H1 (cell line): Measurements from ENCODE around the gene ZNF112. TPM values are rescaled to one million over a fixed set of nuclear protein-coding genes. Genes with fewer than 3 reads are reported as not detected.

ENCODE experiments used
- CTCF ChIA-PET: fragments of 300-600 bp; sonication (Branson Sonifier 250); formaldehyde crosslinking; loops from one replicate; lab custom pipeline; 2021; ENCODE audit not compliant: partially characterized antibody; lab: Charles Lee
- POLR2A ChIA-PET: fragments of 300-600 bp; sonication (Branson Sonifier 250); formaldehyde crosslinking; loops from one replicate; lab custom pipeline; 2021; ENCODE audit warnings: inconsistent platforms; ENCODE audit not compliant: partially characterized antibody; lab: Charles Lee
- DNase-seq, 2 experiments: peaks; one replicate each; pipeline versions ENCODE4 v3.0.0 to v3.0.0-alpha.2; 2010 to 2022; ENCODE audit warnings: low spot score in 2 of 2, low read depth in 1 of 2, mixed read lengths in 1 of 2
- FAIRE-seq: peaks from 2 replicates; lab custom pipeline; 2011; peaks lifted over from hg19 to GRCh38; lab: Jason Lieb, UNC
- H2AFZ ChIP-seq: 2 replicates; pipeline ENCODE4 v1.8.1; 2012; ENCODE audit warnings: low read length, inconsistent platforms
- H2AK5ac ChIP-seq: 2 replicates; pipeline ENCODE4 v1.6.1; 2013; ENCODE audit warnings: low read depth, low read length
- H2BK120ac ChIP-seq: replicated peaks from 2 replicates; pipeline ENCODE3; 2013; ENCODE audit warnings: low read depth, low read length, inconsistent platforms
- H2BK12ac ChIP-seq: 2 replicates; pipeline ENCODE4 v1.6.1; 2013; ENCODE audit warnings: low read depth, low read length
- H2BK15ac ChIP-seq: 2 replicates; pipeline ENCODE4 v1.6.1; 2013; ENCODE audit warnings: low read length
- H2BK20ac ChIP-seq: 2 replicates; pipeline ENCODE4 v1.6.1; 2013; ENCODE audit warnings: low read length
- H2BK5ac ChIP-seq: 2 replicates; pipeline ENCODE4 v1.6.1; 2013; ENCODE audit warnings: low read depth, low read length
- H3K14ac ChIP-seq: 2 replicates; pipeline ENCODE4 v1.6.1; 2013; ENCODE audit warnings: inconsistent platforms; ENCODE audit not compliant: insufficient read length
- H3K18ac ChIP-seq: 2 replicates; pipeline ENCODE4 v1.6.1; 2013; ENCODE audit warnings: low read length; ENCODE audit errors: extremely low read depth
- H3K23ac ChIP-seq: 2 replicates; pipeline ENCODE4 v1.6.1; 2013; ENCODE audit warnings: inconsistent platforms; ENCODE audit not compliant: insufficient read length
- H3K23me2 ChIP-seq: 2 replicates; pipeline ENCODE4 v1.6.1; 2013; ENCODE audit warnings: low read depth, low read length
- H3K27ac ChIP-seq: 2 replicates; pipeline ENCODE4 v1.6.1; 2011; ENCODE audit warnings: low read depth, low read length, inconsistent platforms
- H3K27me3 ChIP-seq, 4 experiments: replicated peaks in 1 of 4; 1 replicate in 1 of 4; 2 replicates in 3 of 4; pipeline versions ENCODE4 v1.6.1 to v1.8.1; 2011 to 2013; ENCODE audit warnings: low read length in 3 of 4, mild to moderate bottlenecking in 3 of 4, inconsistent platforms in 2 of 4, mixed read lengths in 2 of 4, moderate library complexity in 1 of 4; ENCODE audit not compliant: control insufficient read depth in 3 of 4, insufficient read depth in 3 of 4; ENCODE audit errors: extremely low read depth in 1 of 4
- H3K36me3 ChIP-seq, 4 experiments: 2 replicates each; pipeline versions ENCODE4 v1.6.1 to v1.8.1; 2011 to 2013; ENCODE audit warnings: mild to moderate bottlenecking in 4 of 4, low read length in 3 of 4, moderate library complexity in 2 of 4, control low read depth in 1 of 4, inconsistent platforms in 1 of 4; ENCODE audit not compliant: insufficient read depth in 4 of 4, control insufficient read depth in 2 of 4
- H3K4ac ChIP-seq: replicated peaks from 2 replicates; pipeline ENCODE3; 2013; ENCODE audit warnings: low read length, low read depth, mixed read lengths, inconsistent platforms; ENCODE audit not compliant: insufficient read length
- H3K4me1 ChIP-seq, 4 experiments: replicated peaks in 1 of 4; 1 replicate in 1 of 4; 2 replicates in 3 of 4; pipeline versions ENCODE4 v1.6.1 to v1.8.1; 2011 to 2013; ENCODE audit warnings: low read length in 3 of 4, inconsistent platforms in 2 of 4, mixed read lengths in 1 of 4; ENCODE audit not compliant: insufficient read depth in 4 of 4, control insufficient read depth in 3 of 4
- H3K4me2 ChIP-seq, 2 experiments: 2 replicates each; pipeline versions ENCODE4 v1.6.1 to v1.8.1; 2011 to 2013; ENCODE audit warnings: low read depth in 2 of 2, low read length in 2 of 2, control low read depth in 1 of 2, inconsistent platforms in 1 of 2, mild to moderate bottlenecking in 1 of 2; ENCODE audit not compliant: insufficient read depth in 1 of 2
- H3K4me3 ChIP-seq, 4 experiments: fragments of 200-600, 300-600 bp in 1 of 4; sonication (generic), shearing (Covaris generic), sonication (Bioruptor Twin) in 1 of 4; 2 replicates each; pipeline versions ENCODE4 v1.5.1 to v1.8.1; 2011 to 2016; ENCODE audit warnings: low read length in 4 of 4, low read depth in 3 of 4, control low read depth in 2 of 4, inconsistent platforms in 2 of 4, mild to moderate bottlenecking in 2 of 4, mixed read lengths in 1 of 4, moderate library complexity in 1 of 4; ENCODE audit not compliant: insufficient read depth in 2 of 4; ENCODE audit errors: extremely low read depth in 1 of 4
- H3K56ac ChIP-seq: replicated peaks from 2 replicates; pipeline ENCODE3; 2013; ENCODE audit warnings: low read depth, mild to moderate bottlenecking, mixed read lengths, low read length, inconsistent platforms; ENCODE audit not compliant: insufficient read length
- H3K79me1 ChIP-seq: 2 replicates; pipeline ENCODE4 v1.6.1; 2013; ENCODE audit warnings: low read depth, low read length, control low read depth
- H3K79me2 ChIP-seq, 2 experiments: 2 replicates each; pipeline versions ENCODE4 v1.6.1 to v1.8.1; 2012 to 2013; ENCODE audit warnings: low read length in 2 of 2, mild to moderate bottlenecking in 2 of 2, inconsistent platforms in 1 of 2; ENCODE audit not compliant: insufficient read depth in 2 of 2, control insufficient read depth in 1 of 2
- H3K9ac ChIP-seq, 4 experiments: replicated peaks in 1 of 4; 1 replicate in 1 of 4; 2 replicates in 3 of 4; pipeline versions ENCODE4 v1.6.1 to v1.8.1; 2011 to 2013; ENCODE audit warnings: low read depth in 3 of 4, low read length in 3 of 4, control low read depth in 2 of 4, mild to moderate bottlenecking in 2 of 4, moderate library complexity in 2 of 4, inconsistent platforms in 1 of 4; ENCODE audit errors: extremely low read depth in 1 of 4
- H3K9me3 ChIP-seq, 2 experiments: 2 replicates each; pipeline versions ENCODE4 v1.6.1 to v1.8.1; 2012 to 2013; ENCODE audit warnings: mild to moderate bottlenecking in 2 of 2, moderate library complexity in 2 of 2, control low read depth in 1 of 2, inconsistent platforms in 1 of 2, low read depth in 1 of 2, low read length in 1 of 2, mixed read lengths in 1 of 2; ENCODE audit not compliant: insufficient read depth in 2 of 2
- H4K20me1 ChIP-seq, 2 experiments: replicated peaks in 1 of 2; 2 replicates each; pipeline versions ENCODE3 to v1.8.1; 2011 to 2013; ENCODE audit warnings: inconsistent platforms in 2 of 2, low read length in 2 of 2, mild to moderate bottlenecking in 1 of 2; ENCODE audit not compliant: insufficient read depth in 2 of 2, control insufficient read depth in 1 of 2
- H4K5ac ChIP-seq: 2 replicates; pipeline ENCODE4 v1.6.1; 2013; ENCODE audit warnings: low read length, low read depth, mixed read lengths, inconsistent platforms; ENCODE audit not compliant: insufficient read length
- H4K8ac ChIP-seq: 2 replicates; pipeline ENCODE4 v1.8.0; 2013; ENCODE audit warnings: mild to moderate bottlenecking, moderate library complexity, low read length, inconsistent platforms; ENCODE audit not compliant: insufficient read depth; ENCODE audit errors: extremely low read depth
- H4K91ac ChIP-seq: replicated peaks from 2 replicates; pipeline ENCODE3; 2013; ENCODE audit warnings: low read length, mixed read lengths, inconsistent platforms; ENCODE audit not compliant: insufficient read length
- CREB1 ChIP-seq: IDR thresholded peaks from 2 replicates; pipeline ENCODE4 v1.6.1; 2012; ENCODE audit warnings: inconsistent platforms
- CTBP2 ChIP-seq: IDR thresholded peaks from 2 replicates; pipeline ENCODE4 v1.7.0; 2011; ENCODE audit warnings: borderline replicate concordance, mild to moderate bottlenecking, moderate library complexity, mixed read lengths, low read length; ENCODE audit not compliant: insufficient read depth, insufficient read length
- CTCF ChIP-seq, 3 experiments: IDR thresholded peaks; 1 replicate in 2 of 3; 2 replicates in 1 of 3; pipeline versions ENCODE4 v1.5.1 to v1.6.1; 2011; ENCODE audit warnings: low read length in 3 of 3, mild to moderate bottlenecking in 3 of 3, inconsistent platforms in 2 of 3, low read depth in 1 of 3, moderate library complexity in 1 of 3; ENCODE audit not compliant: insufficient read depth in 1 of 3; ENCODE audit errors: control extremely low read depth in 1 of 3
- E2F6 ChIP-seq: IDR thresholded peaks from 2 replicates; pipeline ENCODE4 v1.6.1; 2012; ENCODE audit warnings: inconsistent platforms
- EP300 ChIP-seq, 2 experiments: IDR thresholded peaks; 1 replicate in 1 of 2; 2 replicates in 1 of 2; pipeline ENCODE4 v1.6.1; 2011 to 2012; ENCODE audit warnings: low read depth in 2 of 2, low read length in 2 of 2, mild to moderate bottlenecking in 2 of 2, borderline replicate concordance in 1 of 2, inconsistent platforms in 1 of 2, moderate library complexity in 1 of 2
- EZH2 ChIP-seq: fragments of 200-600 bp; sonication (generic); IDR thresholded peaks from 2 replicates; pipeline ENCODE4 v1.7.1; 2012; ENCODE audit warnings: low read depth, mild to moderate bottlenecking, moderate library complexity, low read length, inconsistent platforms; ENCODE audit not compliant: severe bottlenecking
- POU5F1 ChIP-seq: IDR thresholded peaks from 2 replicates; pipeline ENCODE4 v1.6.1; 2011; ENCODE audit warnings: low read depth, mild to moderate bottlenecking, low read length, moderate library complexity
- RFX5 ChIP-seq: IDR thresholded peaks from 2 replicates; pipeline ENCODE4 v1.6.1; 2011; ENCODE audit warnings: low read depth, low read length, improper control_type of control experiment, borderline replicate concordance
- SIRT6 ChIP-seq: IDR thresholded peaks from one replicate; pipeline ENCODE4 v1.7.1; 2012; ENCODE audit warnings: low read length, inconsistent platforms
- SRF ChIP-seq: IDR thresholded peaks from 2 replicates; pipeline ENCODE4 v1.6.1; 2011; ENCODE audit warnings: mild to moderate bottlenecking, low read depth, low read length, moderate library complexity
- TCF12 ChIP-seq: IDR thresholded peaks from 2 replicates; pipeline ENCODE4 v1.6.1; 2011; ENCODE audit warnings: low read depth, mild to moderate bottlenecking, low read length
- WGBS, 2 experiments: shearing (Covaris generic) in 1 of 2; methylation state at CpG; one replicate each; pipeline versions ENCODE4 v1.1.6 to v1.1.7; 2013 to 2015; ENCODE audit warnings: low lambda C conversion rate in 2 of 2, mixed read lengths in 2 of 2, inconsistent platforms in 1 of 2, low coverage in 1 of 2, missing lambda C conversion rate in 1 of 2; ENCODE audit not compliant: insufficient replicate concordance in 2 of 2, insufficient coverage in 1 of 2, insufficient read length in 1 of 2; ENCODE audit errors: extremely low coverage in 1 of 2, missing lambda C conversion rate in 1 of 2; 5-methylcytosine and 5-hydroxymethylcytosine counted together
- polyA plus RNA-seq, 7 experiments: library from polyadenylated mRNA; depleted of rRNA in 3 of 7; stranded (reverse) in 5 of 7; unstranded in 2 of 7; fragments of >200 nt in 5 of 7; fragments of 200-250 nt in 2 of 7; gene quantifications; 1 replicate in 5 of 7; 2 replicates in 1 of 7; 4 replicates in 1 of 7; pipeline versions ENCODE4 v1.2.1 to v1.2.3, GENCODE V29; 2011 to 2013; ENCODE audit warnings: missing spikeins in 2 of 7, mixed read lengths in 2 of 7
- total RNA-seq: library from RNA; stranded (reverse); fragmentation: NEBNext Ultra II Directional; extraction: Animal tissue kit (Norgen Biotek cat#: 25700); gene quantifications from 2 replicates; pipeline ENCODE4 v1.2.1, GENCODE V29; 2021

Gene ZNF112
- total and polyA plus RNA-seq, 2 of the 8 experiments (the other 6 are each of a cell fraction or from before 2014, with no cell fraction given): 0.70 to 2.8 TPM

- H3K18ac ChIP-seq: no peak overlapping the region
- H2BK120ac ChIP-seq: no peak overlapping the region
- H2BK12ac ChIP-seq: no peak overlapping the region
- POLR2A ChIA-PET: no interaction called here
- no peak overlapping the region for H2AFZ ChIP-seq
- no peak overlapping the region for H3K9ac ChIP-seq
- no peak overlapping the region for H3K14ac ChIP-seq
- no peaks in the 10 kb centered on the region for H3K79me1 ChIP-seq
- H3K27ac ChIP-seq: no peak overlapping the region
- peaks cover 0 to 54% (median 22%) of the 10 kb centered on the region in 4 experiments; a peak in 6 of 8 replicates for H3K36me3 ChIP-seq
- no peaks in the 10 kb centered on the region for H3K4me1 ChIP-seq
- no peak overlapping the region for H3K4me2 ChIP-seq
- DNase-seq (no peak), FAIRE-seq (no peak)
- CTCF ChIA-PET: no interaction called here
- no peak overlapping the region for H4K8ac ChIP-seq
- no peaks in the 10 kb centered on the region for H3K79me2 ChIP-seq
- H2BK5ac ChIP-seq: no peak overlapping the region
- H3K23ac ChIP-seq: no peak overlapping the region
- H3K56ac ChIP-seq: no peak overlapping the region
- no peak overlapping the region for H2AK5ac ChIP-seq
- H2BK20ac ChIP-seq: no peak overlapping the region
- H3K9me3 ChIP-seq: peaks cover 66 to 89% of the 10 kb centered on the region in 2 experiments
- H4K91ac ChIP-seq: no peak overlapping the region
- no peak overlapping the region for H3K4me3 ChIP-seq
- H2BK15ac ChIP-seq: no peak overlapping the region
- no peaks in the 10 kb centered on the region for H4K20me1 ChIP-seq
- H3K23me2 ChIP-seq: no peaks in the 10 kb centered on the region
- WGBS, 2 experiments: 100% methylated on average over 1 of the region's 1 CpG; no CpG with 5 or more reads in 1 of the 2 experiments
- H4K5ac ChIP-seq: no peak overlapping the region
- H3K27me3 ChIP-seq: no peaks in the 10 kb centered on the region
- no peak overlapping the region for H3K4ac ChIP-seq
- no peak for TF ChIP-seq CTBP2
- no peak for TF ChIP-seq CTCF (IDR thresholded peaks at IDR 0.05; ENCODE audit: control extremely low read depth in 1 of 3, insufficient read depth in 1 of 3, low read depth in 1 of 3, low read length in 3 of 3)
- TF ChIP-seq EZH2: no peak
- TF ChIP-seq TCF12: no peak
- no peak for TF ChIP-seq RFX5
- TF ChIP-seq SRF: no peak
- TF ChIP-seq EP300 (IDR thresholded peaks at IDR 0.05; ENCODE audit: borderline replicate concordance in 1 of 2, low read depth in 2 of 2, low read length in 2 of 2): no peak
- TF ChIP-seq CREB1: no peak
- TF ChIP-seq SIRT6: no peak
- TF ChIP-seq E2F6: no peak
- no peak for TF ChIP-seq POU5F1
Observed at GRCh38 chr19:44332145-44332544, 24.3 kb downstream of the ZNF112 start.
